ENCODE measurements around the gene MEIOC. TPM values are rescaled to one million over a fixed set of nuclear protein-coding genes. Genes with fewer than 3 reads are reported as not detected.
"Not testable (repeated sequence)": the region's sequence is repeated elsewhere in the genome, so short reads cannot be mapped to it uniquely, and the experiment has no call there.

The MEIOC gene
- total and polyA plus RNA-seq, 2 of the 4 experiments (the other 2 are of a cell fraction): 0.27 to 0.36 TPM

GRCh38 chr17:44618652-44619051, 37.6 kb upstream of the MEIOC start:
- H2AK5ac ChIP-seq (ENCODE audit: low read depth, low read length); H3K79me1 ChIP-seq (ENCODE audit: low read depth in 1 of 2, low read length in 2 of 2); DNase-seq; H3K4ac ChIP-seq (ENCODE audit: low read depth, low read length); H3K9me3 ChIP-seq (ENCODE audit: control insufficient read depth, insufficient read depth, low read length); H3K18ac ChIP-seq (ENCODE audit: low read depth, low read length); H4K5ac ChIP-seq (ENCODE audit: low read depth, low read length); H3K27ac ChIP-seq (ENCODE audit: insufficient read depth, low read length); H3K56ac ChIP-seq (ENCODE audit: extremely low read depth, insufficient read depth, low read length); H2BK20ac ChIP-seq (ENCODE audit: low read depth, low read length); H4K91ac ChIP-seq (ENCODE audit: insufficient read depth, low read depth, low read length); intact Hi-C loops (cut with micrococcal nuclease); BruUV-seq (replicated peaks); H3K9ac ChIP-seq (ENCODE audit: low read depth, low read length); in situ Hi-C loops (cut with MboI; ENCODE audit: low sequenced_read_pairs); H3K36me3 ChIP-seq (ENCODE audit: control insufficient read depth, insufficient read depth, low read length); H2BK120ac ChIP-seq (ENCODE audit: low read depth, low read length); ATAC-seq (ENCODE audit: low read depth); H4K8ac ChIP-seq (ENCODE audit: low read depth in 2 of 2, low read length in 2 of 2); H3K4me1 ChIP-seq (ENCODE audit: control insufficient read depth, insufficient read depth, low read length); H3K4me2 ChIP-seq (ENCODE audit: low read depth, low read length); dilution Hi-C loops (cut with HindIII; ENCODE audit: low sequenced_read_pairs, unreplicated experiment); H2AFZ ChIP-seq (replicated peaks; ENCODE audit: low read length, poor library complexity); H4K20me1 ChIP-seq (ENCODE audit: insufficient read depth, low read length); H2BK15ac ChIP-seq (ENCODE audit: low read depth, low read length); POLR2A ChIA-PET (ENCODE audit: unreplicated experiment); CTCF ChIA-PET; H3K9me1 ChIP-seq (ENCODE audit: insufficient read depth, low read length); H3K23ac ChIP-seq (ENCODE audit: low read depth, low read length); H2AK9ac ChIP-seq (replicated peaks; ENCODE audit: low read depth, low read length, poor library complexity); H2BK5ac ChIP-seq (ENCODE audit: low read depth, low read length, poor library complexity, severe bottlenecking); H3K4me3 ChIP-seq (ENCODE audit: insufficient read depth, low read depth, low read length); H3K14ac ChIP-seq (replicated peaks; ENCODE audit: low read depth, low read length): not testable (repeated sequence)
- H3K27me3 ChIP-seq (ENCODE audit: control insufficient read depth, insufficient read depth, low read length): peaks cover 10% of the 10 kb centered on the region
- 92% methylated on average over 2 of the region's 9 CpGs; no CpG with 5 or more reads in 1 of the 2 experiments for WGBS, 2 experiments (ENCODE audit: extremely low coverage in 2 of 2, insufficient read length in 1 of 2)

Data from IMR-90 (cell line).